NB4 (cell line): Measurements from ENCODE around the gene MPRIP.

Experiments
- DNase-seq: peaks from one replicate; pipeline ENCODE4 v3.0.0; 2010; ENCODE audit warnings: low read depth
- H3K4me3 ChIP-seq: one replicate; pipeline ENCODE4 v1.5.1; 2011; ENCODE audit warnings: mild to moderate bottlenecking, low read depth, low read length, moderate library complexity
- MYC ChIP-seq: IDR thresholded peaks from 2 replicates; pipeline ENCODE4 v1.6.1; 2011; ENCODE audit warnings: low read depth, low read length
- POLR2A ChIP-seq: IDR thresholded peaks from 2 replicates; pipeline ENCODE4 v1.6.1; 2011; ENCODE audit warnings: mild to moderate bottlenecking; ENCODE audit not compliant: insufficient read length; ENCODE audit errors: extremely low read depth
- TF ChIP-seq, protein P1 (sequence below): IDR thresholded peaks from one replicate; pipeline ENCODE4 v1.5.1; 2012; ENCODE audit warnings: low read depth, low read length
- TF ChIP-seq, protein P2 (sequence below): IDR thresholded peaks from 2 replicates; pipeline ENCODE4 v1.6.1; 2011; ENCODE audit warnings: low read depth, low read length

The MPRIP gene

DNA sequence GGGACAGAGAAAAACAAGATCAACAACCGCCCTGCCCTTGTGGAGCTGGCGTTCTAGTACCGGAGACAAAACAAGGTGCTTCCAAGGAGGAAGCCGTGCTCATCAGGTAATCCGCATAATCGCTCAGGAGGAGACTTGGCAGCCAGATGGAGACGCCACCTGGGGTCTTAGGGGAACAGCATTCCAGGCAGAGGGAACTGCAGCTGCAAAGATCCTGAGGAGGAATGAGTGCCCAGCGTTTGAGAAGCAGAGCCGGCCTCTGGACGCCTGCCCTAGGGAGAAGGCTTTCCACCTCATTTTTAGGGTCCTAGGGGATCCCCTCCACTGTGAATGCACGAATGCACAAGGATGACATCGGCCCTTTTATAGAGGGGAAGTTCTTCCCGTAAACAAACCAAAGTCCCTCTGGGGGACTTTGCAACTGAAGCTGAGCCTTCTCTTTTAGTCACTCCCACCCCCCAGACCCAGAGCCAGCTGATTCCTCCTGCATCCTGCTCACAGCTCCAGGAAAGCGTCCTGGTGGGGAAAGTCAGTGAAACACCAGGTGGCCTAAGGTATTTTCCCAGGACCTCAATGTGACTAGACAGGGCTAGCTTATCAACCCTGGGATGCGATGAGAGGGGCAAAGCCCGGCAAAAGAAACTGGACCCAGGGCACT is 13.2 kb upstream of the MPRIP start:
- TF ChIP-seq, protein P1, sequence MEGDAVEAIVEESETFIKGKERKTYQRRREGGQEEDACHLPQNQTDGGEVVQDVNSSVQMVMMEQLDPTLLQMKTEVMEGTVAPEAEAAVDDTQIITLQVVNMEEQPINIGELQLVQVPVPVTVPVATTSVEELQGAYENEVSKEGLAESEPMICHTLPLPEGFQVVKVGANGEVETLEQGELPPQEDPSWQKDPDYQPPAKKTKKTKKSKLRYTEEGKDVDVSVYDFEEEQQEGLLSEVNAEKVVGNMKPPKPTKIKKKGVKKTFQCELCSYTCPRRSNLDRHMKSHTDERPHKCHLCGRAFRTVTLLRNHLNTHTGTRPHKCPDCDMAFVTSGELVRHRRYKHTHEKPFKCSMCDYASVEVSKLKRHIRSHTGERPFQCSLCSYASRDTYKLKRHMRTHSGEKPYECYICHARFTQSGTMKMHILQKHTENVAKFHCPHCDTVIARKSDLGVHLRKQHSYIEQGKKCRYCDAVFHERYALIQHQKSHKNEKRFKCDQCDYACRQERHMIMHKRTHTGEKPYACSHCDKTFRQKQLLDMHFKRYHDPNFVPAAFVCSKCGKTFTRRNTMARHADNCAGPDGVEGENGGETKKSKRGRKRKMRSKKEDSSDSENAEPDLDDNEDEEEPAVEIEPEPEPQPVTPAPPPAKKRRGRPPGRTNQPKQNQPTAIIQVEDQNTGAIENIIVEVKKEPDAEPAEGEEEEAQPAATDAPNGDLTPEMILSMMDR, result no peak
- TF ChIP-seq POLR2A, result no peak
- TF ChIP-seq MYC, result no peak
- TF ChIP-seq, protein P2, sequence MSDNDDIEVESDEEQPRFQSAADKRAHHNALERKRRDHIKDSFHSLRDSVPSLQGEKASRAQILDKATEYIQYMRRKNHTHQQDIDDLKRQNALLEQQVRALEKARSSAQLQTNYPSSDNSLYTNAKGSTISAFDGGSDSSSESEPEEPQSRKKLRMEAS, result no peak
- peak; percentile 61 for DNase-seq
- no peak overlapping the region for H3K4me3 ChIP-seq

DNA sequence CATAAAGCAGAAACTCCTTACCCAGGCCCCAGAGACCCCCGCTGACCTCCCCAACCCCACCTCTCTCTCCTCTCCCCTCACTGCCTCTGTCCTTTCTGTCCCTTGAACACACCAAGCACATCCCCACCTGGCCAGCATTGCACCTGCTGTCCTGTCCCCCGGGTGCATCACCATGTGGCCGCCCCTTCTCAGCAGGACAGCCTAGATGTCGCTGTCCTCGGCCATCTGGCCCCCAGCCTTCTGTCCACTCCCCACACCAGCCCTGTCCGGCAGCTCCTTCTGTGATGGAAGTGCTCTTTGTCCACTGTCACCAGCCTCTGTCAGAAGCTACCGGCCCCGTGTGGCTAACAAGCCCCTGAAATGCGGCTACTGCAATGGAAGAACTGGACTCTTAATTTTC is 12.3 kb upstream of the MPRIP start:
- H3K4me3 ChIP-seq, result no peak overlapping the region
- TF ChIP-seq, protein P1, result no peak
- TF ChIP-seq, protein P2, result no peak
- TF ChIP-seq POLR2A, result no peak
- no peak for TF ChIP-seq MYC
- no peak for DNase-seq

DNA sequence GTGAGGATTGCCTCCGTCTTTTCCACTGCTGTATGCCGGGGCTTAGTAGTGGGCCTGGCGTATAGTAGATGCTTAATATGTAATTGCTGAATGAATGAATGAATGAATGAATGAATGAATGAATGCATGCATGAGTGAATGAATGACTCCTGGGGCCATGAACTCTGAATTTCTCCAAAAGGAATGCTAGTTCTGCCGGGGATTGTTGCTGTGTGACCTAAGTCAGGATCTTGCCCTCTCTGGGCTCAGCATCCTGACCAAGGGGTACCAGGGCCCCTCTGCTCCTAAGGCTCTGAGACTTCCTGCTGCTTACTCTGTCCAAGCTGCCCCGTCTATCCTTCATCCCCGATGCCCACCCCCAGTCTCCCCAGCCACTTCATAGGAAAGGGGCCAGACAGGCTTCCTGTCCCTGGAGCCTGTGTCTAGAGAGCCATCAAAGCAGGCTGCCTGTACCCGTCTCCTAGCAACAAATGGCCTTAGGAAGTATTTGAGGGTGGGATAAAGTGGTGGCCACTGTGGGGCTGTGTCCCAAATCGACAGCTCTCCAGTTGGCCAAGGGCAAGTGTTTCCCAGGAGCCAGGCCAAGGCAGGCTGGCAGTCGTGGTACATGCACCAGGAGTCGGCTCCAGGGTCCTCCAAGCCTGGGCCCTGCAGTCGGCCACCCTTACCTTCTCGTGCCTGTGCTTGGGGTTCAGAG is 11.6 kb upstream of the MPRIP start:
- TF ChIP-seq, protein P2, result no peak
- TF ChIP-seq, protein P1, result no peak
- TF ChIP-seq MYC, result no peak
- no peak for TF ChIP-seq POLR2A
- no peak overlapping the region for H3K4me3 ChIP-seq
- no peak for DNase-seq

DNA sequence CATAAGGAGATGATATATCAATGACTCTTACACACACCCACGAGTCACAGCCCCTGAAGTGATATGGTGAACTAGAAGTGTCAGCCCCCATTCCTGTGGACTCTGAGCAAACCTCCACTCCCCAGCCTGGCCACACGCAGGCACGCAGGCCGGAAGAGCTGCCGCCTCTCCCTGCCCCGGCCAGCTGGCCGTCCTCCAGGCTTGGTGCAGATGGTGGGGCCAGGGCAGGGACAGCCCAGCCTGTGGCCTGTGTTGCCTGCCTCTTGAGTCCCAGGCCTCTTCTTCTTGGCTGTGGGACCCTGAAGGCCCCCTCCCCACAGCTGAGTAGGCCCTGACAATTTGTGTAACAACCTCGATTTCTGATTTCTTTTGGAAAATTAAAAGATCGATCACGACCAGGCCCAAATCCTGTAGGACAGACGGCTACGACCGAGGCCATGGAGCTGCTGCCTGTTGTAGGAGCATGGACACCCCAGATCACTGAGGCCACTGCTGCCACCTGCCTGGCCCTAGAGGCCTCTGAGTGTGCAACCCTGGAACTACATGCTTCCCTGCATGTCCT is 10.0 kb upstream of the MPRIP start:
- DNase-seq, result no peak
- TF ChIP-seq, protein P1, result no peak
- TF ChIP-seq, protein P2, result no peak
- TF ChIP-seq MYC, result no peak
- TF ChIP-seq POLR2A, result no peak
- H3K4me3 ChIP-seq, result no peak overlapping the region

DNA sequence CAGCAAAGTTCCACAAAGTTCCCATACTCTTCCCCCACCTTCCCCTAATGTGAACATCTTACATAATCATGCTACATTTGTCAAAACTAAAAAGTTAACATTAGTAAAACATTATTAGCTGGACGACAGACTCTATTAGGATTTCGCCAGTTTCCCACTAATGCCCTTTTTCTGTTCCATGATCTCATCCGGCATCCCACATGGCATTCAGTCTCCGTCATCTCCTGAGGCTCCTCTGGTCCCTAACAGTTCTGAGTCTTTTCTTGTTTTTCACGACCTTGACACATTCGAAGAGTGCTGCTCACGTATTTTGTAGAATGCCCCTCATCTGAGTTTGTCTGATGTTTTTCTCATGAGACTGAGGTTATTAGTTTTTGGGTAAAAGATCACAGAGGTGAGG is 8.8 kb upstream of the MPRIP start:
- H3K4me3 ChIP-seq, result no peak overlapping the region
- TF ChIP-seq, protein P1, result no peak
- DNase-seq, result no peak
